HG03135 (cell line): Measurements from ENCODE around the gene TERT.
"Not testable (repeated sequence)": the region's sequence is repeated elsewhere in the genome, so short reads cannot be mapped to it uniquely, and the experiment has no call there.

Experiments
- ATAC-seq: cut with Tn5 transposase; IDR thresholded peaks from one replicate; pipeline ENCODE4 v1.9.1; 2021; ENCODE audit warnings: mild to moderate bottlenecking, moderate library complexity; ENCODE audit not compliant: unreplicated experiment

Gene TERT

GRCh38 chr5:1243487-1244130 lies 51.3 kb downstream of the TERT start:
- no peak for ATAC-seq

GRCh38 chr5:1242733-1243486 lies 52.0 kb downstream of the TERT start:
- ATAC-seq, result no peak

GRCh38 chr5:1241509-1242080 lies 53.3 kb downstream of the TERT start:
- ATAC-seq, result no peak

GRCh38 chr5:1240496-1241260 lies 54.2 kb downstream of the TERT start:
- ATAC-seq, result no peak

GRCh38 chr5:1239505-1240251 lies 55.2 kb downstream of the TERT start:
- ATAC-seq, result no peak

- ATAC-seq, result no peak
Observed at GRCh38 chr5:1235838-1236237, 59.0 kb downstream of the TERT start.

- ATAC-seq, result no peak
Observed at GRCh38 chr5:1235379-1235778, 59.5 kb downstream of the TERT start.

GRCh38 chr5:1232780-1233179 lies 62.1 kb downstream of the TERT start:
- ATAC-seq, result no peak

- ATAC-seq, result no peak
Observed at GRCh38 chr5:1231354-1231905, 63.4 kb downstream of the TERT start.

GRCh38 chr5:1230551-1230950 lies 64.3 kb downstream of the TERT start:
- no peak for ATAC-seq

- no peak for ATAC-seq
Observed at GRCh38 chr5:1229822-1230221, 65.0 kb downstream of the TERT start.

- not testable (repeated sequence) for ATAC-seq
Observed at GRCh38 chr5:1229023-1229422, 65.8 kb downstream of the TERT start.

- ATAC-seq, result no peak
Observed at GRCh38 chr5:1228120-1228519, 66.7 kb downstream of the TERT start.

- ATAC-seq, result no peak
Observed at GRCh38 chr5:1227667-1228066, 67.2 kb downstream of the TERT start.

- ATAC-seq, result no peak
Observed at GRCh38 chr5:1226839-1227581, 67.9 kb downstream of the TERT start.

- ATAC-seq, result no peak
Observed at GRCh38 chr5:1226231-1226630, 68.6 kb downstream of the TERT start.

- ATAC-seq, result no peak
Observed at GRCh38 chr5:1225081-1225480, 69.8 kb downstream of the TERT start, which contains the start of gene SLC6A18. Gene SLC6A18 (plus strand): TSS chr5:1225381. CDS start chr5:1225478, 97 bp downstream.

- ATAC-seq, result no peak
Observed at GRCh38 chr5:1224631-1225030, 70.2 kb downstream of the TERT start.

GRCh38 chr5:1223278-1223670 lies 71.6 kb downstream of the TERT start:
- ATAC-seq, result no peak
